ENCODE results near the gene LAMTOR4.
A peak's percentile ranks its signal among the peaks of the same experiment; 100 is the strongest.

Gene LAMTOR4

DNA sequence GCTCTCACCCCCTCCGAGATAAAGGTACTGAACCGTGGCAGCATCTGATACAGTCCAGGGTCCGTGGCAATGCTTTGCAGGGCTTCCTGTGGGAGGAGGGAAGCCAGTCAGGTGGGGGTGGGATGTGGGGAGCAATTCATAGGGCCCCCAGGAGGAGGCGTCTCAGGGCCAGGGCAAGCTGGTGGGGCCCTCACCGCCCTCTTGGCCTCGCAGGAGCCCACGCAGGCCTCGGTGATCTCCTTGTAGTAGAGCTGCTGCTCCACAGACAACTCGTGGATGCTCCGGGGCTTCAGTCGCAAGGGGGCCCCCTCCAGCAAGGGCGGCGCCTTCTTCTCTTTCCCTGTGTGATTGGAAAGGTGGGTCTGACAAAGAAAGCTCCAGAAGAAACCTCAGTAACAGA, 36.8 kb upstream of the LAMTOR4 start:
- ChIA-PET POLR2A (ENCODE audit: low non-redundant PET) (no interaction called here), CTCF (no interaction called here)
- no peak for DNase-seq (ENCODE audit: low spot score)
- no peak for TF ChIP-seq CTCF (conservative IDR thresholded peaks at IDR 0.05; ENCODE audit: low read depth)
- peak overlapping the region; percentile 36 for H3K27ac ChIP-seq

DNA sequence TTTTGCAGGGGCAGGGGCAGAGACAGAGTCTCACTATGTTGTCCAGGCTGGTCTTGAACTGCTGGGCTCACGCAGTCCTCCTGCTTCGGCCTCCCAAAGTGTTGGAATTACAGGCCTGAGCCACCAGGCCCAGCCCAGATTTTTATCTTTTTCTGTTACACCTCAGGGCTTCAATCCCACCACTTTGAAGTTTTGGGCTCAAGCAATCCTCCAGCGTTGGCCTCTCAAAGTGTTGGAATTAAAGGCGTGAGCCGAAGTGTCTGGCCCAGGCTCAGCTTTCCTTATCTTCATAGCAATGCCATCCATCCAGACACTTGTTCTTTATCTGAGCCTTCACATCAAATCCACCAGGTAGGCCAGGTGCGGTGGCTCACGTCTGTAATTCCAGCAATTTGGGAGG, 33.7 kb upstream of the LAMTOR4 start:
- peak overlapping the region; percentile 36 for H3K27ac ChIP-seq
- no peak for TF ChIP-seq CTCF (conservative IDR thresholded peaks at IDR 0.05; ENCODE audit: low read depth)
- ChIA-PET POLR2A (ENCODE audit: low non-redundant PET) (no interaction called here), CTCF (no interaction called here)
- no peak for DNase-seq (ENCODE audit: low spot score)

DNA sequence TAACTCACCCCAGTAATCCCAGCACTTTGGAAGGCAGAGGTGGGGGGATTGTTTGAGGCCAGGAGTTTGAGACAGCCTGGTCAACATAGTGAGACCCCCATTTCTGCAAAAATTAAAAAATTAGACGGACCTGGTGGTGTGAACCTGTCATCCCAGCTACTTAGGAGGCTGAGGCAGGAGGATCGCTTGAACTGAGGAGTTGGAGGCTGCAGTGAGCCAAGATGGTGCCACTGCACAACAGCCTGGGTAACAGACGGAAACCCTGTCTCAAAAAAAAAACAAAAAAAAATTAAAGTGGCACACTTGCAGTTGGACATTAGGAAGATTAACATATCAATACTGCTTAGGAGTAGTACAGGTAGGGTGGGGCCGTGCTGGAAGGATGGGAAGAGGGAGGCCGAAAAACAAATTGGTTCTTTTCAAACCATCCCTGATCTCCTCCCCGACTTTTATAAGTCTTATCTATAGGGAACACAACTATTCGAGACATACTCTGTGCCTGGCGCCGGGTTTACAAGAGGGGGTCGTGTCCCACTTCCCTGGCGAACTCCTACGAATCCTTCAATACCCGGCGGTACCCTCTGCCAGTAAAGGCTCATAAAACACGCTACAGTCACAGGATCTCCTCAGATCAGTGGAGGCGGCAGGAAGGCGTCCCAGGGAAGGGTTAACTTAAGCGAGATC, 30.2 kb upstream of the LAMTOR4 start:
- peak overlapping the region; percentile 88 for H3K27ac ChIP-seq
- CTCF ChIA-PET: no interaction called here
- POLR2A ChIA-PET (ENCODE audit: low non-redundant PET): no interaction called here

DNA sequence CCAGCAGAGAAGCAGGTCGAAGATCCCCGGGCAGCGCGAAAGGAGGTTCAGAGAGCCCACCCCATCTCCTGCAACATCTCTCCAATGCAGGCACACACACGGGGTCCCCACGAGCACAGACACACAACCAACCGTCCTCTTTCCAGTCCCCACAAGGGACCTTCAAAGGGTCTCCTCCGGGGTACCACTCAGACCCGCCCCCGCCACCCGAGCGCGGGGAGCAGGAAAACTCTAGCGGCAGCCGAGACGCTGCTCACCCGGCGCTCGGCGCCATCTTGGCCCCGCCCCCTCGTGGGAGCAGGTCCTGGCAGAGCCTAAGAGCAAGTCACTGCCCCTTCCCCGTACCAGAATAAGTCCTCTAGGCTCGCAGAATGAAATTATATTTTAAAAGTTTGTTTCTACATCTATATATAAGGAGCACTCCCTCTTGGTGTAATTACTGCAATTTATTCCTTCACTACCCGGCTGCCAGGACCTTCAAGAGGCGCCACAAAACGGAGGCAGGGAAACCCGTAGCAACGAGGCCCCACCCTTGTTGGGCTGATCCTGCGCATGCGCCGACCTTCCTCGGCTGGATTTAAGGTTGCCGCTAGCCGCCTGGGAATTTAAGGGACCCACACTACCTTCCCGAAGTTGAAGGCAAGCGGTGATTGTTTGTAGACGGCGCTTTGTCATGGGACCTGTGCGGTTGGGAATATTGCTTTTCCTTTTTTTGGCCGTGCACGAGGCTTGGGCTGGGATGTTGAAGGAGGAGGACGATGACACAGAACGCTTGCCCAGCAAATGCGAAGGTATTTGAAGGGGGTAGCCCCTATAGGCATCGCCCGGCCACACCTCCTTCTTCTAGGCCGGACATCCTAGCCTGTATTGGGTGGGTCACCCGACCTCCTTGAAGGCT, 29.4 kb upstream of the LAMTOR4 start, which contains the start of the genes CNPY4 and TAF6:
CNPY4 (plus strand) TSS at position 563 of the 898 bp plus-strand sequence; CDS start at position 674, 111 bp downstream.
TAF6 (minus strand) TSS at position 287 of the 898 bp plus-strand sequence. CDS start 5,149 bp downstream, outside the sequence.
- CTCF ChIA-PET: no interaction called here
- POLR2A ChIA-PET (ENCODE audit: low non-redundant PET): interaction anchor here (0.9 kb wide), 1 partner anchor 18 kb away, joined by 3 read pairs; the partner anchor contains the start of genes AP4M1 and MCM7
- peak; percentile 99 for DNase-seq (ENCODE audit: low spot score)
- H3K27ac ChIP-seq: peak within 1 kb of the TSS; percentile 88
- no peak for TF ChIP-seq CTCF (conservative IDR thresholded peaks at IDR 0.05; ENCODE audit: low read depth)

More for the DNA sequence above, 30.2 kb upstream of the LAMTOR4 start:
- no peak for TF ChIP-seq CTCF (conservative IDR thresholded peaks at IDR 0.05; ENCODE audit: low read depth)
- no peak for DNase-seq (ENCODE audit: low spot score)

GRCh38 chr7:100119970-100120732, 28.6 kb upstream of the LAMTOR4 start:
- TF ChIP-seq CTCF (conservative IDR thresholded peaks at IDR 0.05; ENCODE audit: low read depth): no peak
- peak overlapping the region; percentile 88 for H3K27ac ChIP-seq
- DNase-seq (ENCODE audit: low spot score): peak; percentile 68
- ChIA-PET CTCF (no interaction called here), POLR2A (ENCODE audit: low non-redundant PET) (interaction anchor here (0.9 kb wide), 1 partner anchor 19 kb away, joined by 3 read pairs; the partner anchor contains the start of genes AP4M1 and MCM7)

DNA sequence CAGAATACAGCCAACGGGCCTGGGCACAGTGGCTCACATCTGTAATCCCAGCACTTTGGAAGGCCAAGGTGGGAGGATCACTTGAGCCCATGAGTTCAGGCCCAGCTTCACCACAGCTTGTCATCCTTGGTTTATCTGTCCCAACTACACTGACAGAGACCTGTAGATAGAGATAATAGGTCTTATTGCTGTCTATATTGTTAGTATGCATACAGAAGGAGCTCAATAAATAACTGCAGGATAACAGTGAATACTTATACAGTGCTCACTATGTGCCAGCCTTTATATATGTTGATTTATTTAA, 28.0 kb upstream of the LAMTOR4 start:
- ChIA-PET POLR2A (ENCODE audit: low non-redundant PET) (no interaction called here), CTCF (no interaction called here)

More for the DNA sequence above, 28.0 kb upstream of the LAMTOR4 start:
- TF ChIP-seq CTCF (conservative IDR thresholded peaks at IDR 0.05; ENCODE audit: low read depth): no peak
- no peak for DNase-seq (ENCODE audit: low spot score)
- peak overlapping the region; percentile 88 for H3K27ac ChIP-seq
